Measurements from ENCODE around the gene DBF4. TPM values are rescaled to one million over a fixed set of nuclear protein-coding genes. Genes with fewer than 3 reads are reported as not detected.

DBF4 gene
- total and polyA plus RNA-seq, 9 of the 15 experiments (the other 6 are each of a cell fraction or from before 2014, with no cell fraction given), result 37.8 to 145 (median 104) TPM

- TF ChIP-seq CHD1 (IDR thresholded peaks at IDR 0.05; ENCODE audit: low read length) (no peak), ARID4B (CRISPR knock-in tag; IDR thresholded peaks at IDR 0.05) (peak; percentile 85), TBL1XR1 (IDR thresholded peaks at IDR 0.05; ENCODE audit: low read length in 2 of 2) (peak in 1 of 2 experiments; percentile 18; a peak in 1 of 4 replicates), XRCC5 (IDR thresholded peaks at IDR 0.05; ENCODE audit: low read depth, low read length) (peak; percentile 1; the same call in 1 of the 2 replicates), NRF1 (conservative IDR thresholded peaks at IDR 0.05 in 1 of 2, IDR thresholded peaks at IDR 0.05 in 1 of 2) (peak; percentile 89 to 91), BHLHE40 (IDR thresholded peaks at IDR 0.05; ENCODE audit: low read length) (peak; percentile 96), BRF2 (IDR thresholded peaks at IDR 0.05; ENCODE audit: borderline replicate concordance, insufficient read depth, insufficient read length) (no peak), SAFB2 (IDR thresholded peaks at IDR 0.05; ENCODE audit: borderline replicate concordance, low read depth, low read length, severe bottlenecking) (no peak), PCBP1 (IDR thresholded peaks at IDR 0.05; ENCODE audit: low read depth, low read length, poor library complexity, severe bottlenecking) (peak; percentile 83), RNF2 (IDR thresholded peaks at IDR 0.05) (peak; percentile 73), ZNF445 (CRISPR knock-in tag; IDR thresholded peaks at IDR 0.05; ENCODE audit: low read depth) (no peak), WHSC1 (IDR thresholded peaks at IDR 0.05; ENCODE audit: low read length) (no peak), SUPT5H (IDR thresholded peaks at IDR 0.05) (peak; percentile 85), SP2 (IDR thresholded peaks at IDR 0.05; ENCODE audit: extremely low read depth, low read depth, low read length, poor library complexity, severe bottlenecking) (no peak), ZNF347 (CRISPR knock-in tag; IDR thresholded peaks at IDR 0.05; ENCODE audit: low read depth) (no peak), L3MBTL2 (IDR thresholded peaks at IDR 0.05) (peak; percentile 98), KAT2B (IDR thresholded peaks at IDR 0.05; ENCODE audit: low read depth, low read length) (no peak), TFAP4 (CRISPR knock-in tag; IDR thresholded peaks at IDR 0.05; ENCODE audit: borderline replicate concordance) (peak; percentile 70; the same call in 1 of the 2 replicates), SREBF1 (IDR thresholded peaks at IDR 0.05; ENCODE audit: borderline replicate concordance, low read depth, low read length) (peak; percentile 92)
These were observed at the start of gene DBF4, which contains the start of gene SLC25A40 (continued) for GRCh38 chr7:87876040-87876868.

Data from K562 (cell line).